Gastrocnemius medialis (tissue), 4 donors: Measurements from ENCODE around the gene EYS. TPM values are rescaled to one million over a fixed set of nuclear protein-coding genes. Genes with fewer than 3 reads are reported as not detected.

Experiments
- ATAC-seq, 2 donors: fragments of 150-250 bp; one replicate each; pipeline ENCODE4 v1.9.1; 2016
- DNase-seq, 2 donors: peaks; one replicate each; pipeline ENCODE4 v3.0.0-alpha.2; 2019
- H3K27ac ChIP-seq, 4 donors: fragments of 200-600 bp; sonication (generic); 1 replicate in 1 of 4; 2 replicates in 3 of 4; pipeline ENCODE4 v1.5.1; 2016 to 2018; ENCODE audit warnings: mild to moderate bottlenecking in 2 of 4, moderate library complexity in 1 of 4
- H3K27me3 ChIP-seq, 3 donors: fragments of 200-600 bp; sonication (generic) in 2 of 3; 1 replicate in 1 of 3; 2 replicates in 2 of 3; pipeline versions ENCODE4 v1.5.1 to v1.6.0; 2016 to 2019; ENCODE audit warnings: mild to moderate bottlenecking in 1 of 3, moderate library complexity in 1 of 3
- H3K36me3 ChIP-seq, 2 donors: fragments of 200-600 bp; sonication (generic) in 1 of 2; one replicate each; pipeline ENCODE4 v1.5.1; 2017 to 2018
- H3K4me1 ChIP-seq, 2 donors: fragments of 200-600 bp; sonication (generic) in 1 of 2; one replicate each; pipeline ENCODE4 v1.5.1; 2016 to 2017; ENCODE audit warnings: mild to moderate bottlenecking in 2 of 2
- H3K4me3 ChIP-seq, 4 donors: fragments of 200-600 bp; sonication (generic) in 3 of 4; 1 replicate in 1 of 4; 2 replicates in 3 of 4; pipeline ENCODE4 v1.5.1; 2016 to 2019; ENCODE audit warnings: mild to moderate bottlenecking in 2 of 4
- H3K9me3 ChIP-seq, 3 donors: fragments of 200-600 bp; sonication (generic) in 2 of 3; 1 replicate in 1 of 3; 2 replicates in 2 of 3; pipeline ENCODE4 v1.5.1; 2016 to 2019
- CTCF ChIP-seq, 5 experiments: fragments of 450-650 bp in 3 of 5; fragments of 200-600 bp in 2 of 5; sonication (generic) in 2 of 5; IDR thresholded peaks in 4 of 5; conservative IDR thresholded peaks in 1 of 5; 1 replicate in 4 of 5; 2 replicates in 1 of 5; pipeline ENCODE4 v1.5.1; 2016 to 2019; ENCODE audit warnings: antibody characterized with exemption in 5 of 5, mild to moderate bottlenecking in 3 of 5, moderate library complexity in 3 of 5
- POLR2A ChIP-seq, 2 donors: fragments of 450-650 bp; IDR thresholded peaks; one replicate each; pipeline ENCODE4 v1.6.1; 2017; ENCODE audit warnings: antibody characterized with exemption in 2 of 2, mild to moderate bottlenecking in 2 of 2, moderate library complexity in 2 of 2
- in situ Hi-C, 4 donors: fragments of 200-750 bp; cut with MboI; loops; one replicate each; pipeline versions ENCODE4 v1.15.0 to v1.8.0; 2017; ENCODE audit warnings: low sequenced_read_pairs in 4 of 4
- intact Hi-C: fragments of 100-400 bp; cut with DNase I; formaldehyde crosslinking; loops from one replicate; pipeline ENCODE4 v1.15.1; 2023; ENCODE audit warnings: low total_unique reads
- total RNA-seq, 4 donors: library from RNA; depleted of rRNA; stranded (reverse); fragments of >200 nt; gene quantifications; one replicate each; pipeline versions ENCODE4 v1.1.0 to v1.2.3, GENCODE V29; 2016

The EYS gene
- total RNA-seq, 4 donors from 2014 or later, result 0.20 TPM; not detected in 3

- no peak overlapping the region for H3K4me3 ChIP-seq
- intact Hi-C loops (no loop called here), in situ Hi-C loops (no loop called here)
- H3K27ac ChIP-seq, result no peak overlapping the region
- H3K36me3 ChIP-seq, result no peaks in the 10 kb centered on the region
- no peak for DNase-seq
- H3K27me3 ChIP-seq, result no peaks in the 10 kb centered on the region
- H3K4me1 ChIP-seq, result no peaks in the 10 kb centered on the region
- no peak for TF ChIP-seq POLR2A (IDR thresholded peaks at IDR 0.05)
- TF ChIP-seq CTCF (IDR thresholded peaks at IDR 0.05 in 4 of 5, conservative IDR thresholded peaks at IDR 0.05 in 1 of 5), result no peak
- ATAC-seq, result no peak
- H3K9me3 ChIP-seq, result no peaks in the 10 kb centered on the region
Observed at GRCh38 chr6:64732888-64733287, 974.1 kb downstream of the EYS start.

- Histone ChIP-seq H3K4me1 (no peaks in the 10 kb centered on the region), H3K27ac (no peak overlapping the region), H3K4me3 (no peak overlapping the region), H3K36me3 (no peaks in the 10 kb centered on the region), H3K27me3 (no peaks in the 10 kb centered on the region), H3K9me3 (no peaks in the 10 kb centered on the region)
- intact Hi-C loops, result no loop called here
- DNase-seq, result no peak
- TF ChIP-seq CTCF (IDR thresholded peaks at IDR 0.05 in 4 of 5, conservative IDR thresholded peaks at IDR 0.05 in 1 of 5), result no peak
- no peak for TF ChIP-seq POLR2A (IDR thresholded peaks at IDR 0.05)
- in situ Hi-C loops, result no loop called here
- no peak for ATAC-seq
Observed at GRCh38 chr6:64729522-64729921, 977.5 kb downstream of the EYS start.

DNA sequence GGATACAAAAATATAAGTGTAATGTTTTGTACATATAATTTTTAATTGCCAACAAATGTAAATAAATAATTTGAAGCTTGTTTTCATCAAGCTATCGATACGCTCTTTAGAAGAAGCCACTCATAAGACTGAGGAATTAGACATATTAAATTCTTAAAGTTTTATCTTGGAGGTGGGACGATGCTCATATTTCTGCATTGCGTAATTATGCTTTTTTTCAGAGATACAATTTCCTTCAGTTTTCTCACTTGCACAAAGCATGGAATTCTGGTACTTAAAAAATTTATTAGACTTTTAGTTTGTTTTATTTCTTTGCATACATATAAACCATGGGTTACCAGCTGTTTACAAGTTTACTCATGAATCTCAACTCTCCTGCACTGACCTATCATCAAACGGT is 980.0 kb downstream of the EYS start:
- no peaks in the 10 kb centered on the region for H3K4me1 ChIP-seq
- no peak overlapping the region for H3K4me3 ChIP-seq
- no peaks in the 10 kb centered on the region for H3K36me3 ChIP-seq
- DNase-seq, result no peak
- in situ Hi-C loops (no loop called here), intact Hi-C loops (no loop called here)
- no peak for ATAC-seq
- H3K27ac ChIP-seq, result no peak overlapping the region
- H3K9me3 ChIP-seq, result no peaks in the 10 kb centered on the region
- no peak for TF ChIP-seq CTCF (IDR thresholded peaks at IDR 0.05 in 4 of 5, conservative IDR thresholded peaks at IDR 0.05 in 1 of 5)
- TF ChIP-seq POLR2A (IDR thresholded peaks at IDR 0.05), result no peak
- no peaks in the 10 kb centered on the region for H3K27me3 ChIP-seq

- intact Hi-C loops (no loop called here), in situ Hi-C loops (no loop called here)
- H3K27me3 ChIP-seq, result no peaks in the 10 kb centered on the region
- ATAC-seq, result no peak
- no peak for DNase-seq
- no peaks in the 10 kb centered on the region for H3K4me1 ChIP-seq
- no peaks in the 10 kb centered on the region for H3K9me3 ChIP-seq
- no peak overlapping the region for H3K27ac ChIP-seq
- H3K4me3 ChIP-seq, result no peak overlapping the region
- no peak for TF ChIP-seq CTCF (IDR thresholded peaks at IDR 0.05 in 4 of 5, conservative IDR thresholded peaks at IDR 0.05 in 1 of 5)
- no peak for TF ChIP-seq POLR2A (IDR thresholded peaks at IDR 0.05)
- H3K36me3 ChIP-seq, result no peaks in the 10 kb centered on the region
Observed at GRCh38 chr6:64724091-64724490, 982.9 kb downstream of the EYS start.

DNA sequence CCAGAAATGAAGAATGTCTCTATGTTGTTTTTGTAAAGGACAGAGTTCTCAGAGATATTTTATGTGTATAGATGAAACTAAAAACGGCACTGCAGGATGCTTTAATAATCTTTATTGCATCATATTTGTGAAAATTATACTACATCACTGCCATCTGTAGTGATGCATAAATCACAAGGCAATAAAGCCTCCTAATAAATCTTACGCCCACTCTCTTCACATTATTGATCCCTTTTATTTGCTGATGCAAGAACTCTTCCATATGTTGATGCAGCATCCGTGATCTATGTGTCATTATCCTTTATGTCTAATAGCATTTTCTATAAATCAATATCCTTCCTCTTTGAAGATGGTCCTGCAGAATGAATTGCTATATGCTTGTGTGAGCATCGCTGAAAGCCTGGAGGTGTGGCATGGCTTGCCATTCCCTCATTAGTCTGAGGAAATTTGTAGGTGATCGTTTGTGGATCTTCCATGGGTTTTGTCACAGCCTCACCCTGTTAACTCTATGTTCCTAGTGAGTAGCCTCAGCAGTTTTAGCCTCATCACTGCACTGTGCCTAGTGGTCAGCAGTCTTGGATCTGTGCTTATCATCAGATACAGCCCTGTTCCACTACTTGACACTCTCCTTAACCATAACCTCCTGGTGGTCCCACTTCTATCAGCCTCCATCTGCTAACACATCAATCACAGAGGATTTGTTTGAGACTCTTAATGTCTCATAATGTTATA is 983.5 kb downstream of the EYS start:
- no peak for ATAC-seq
- Histone ChIP-seq H3K27ac (no peak overlapping the region), H3K27me3 (no peaks in the 10 kb centered on the region), H3K9me3 (no peaks in the 10 kb centered on the region), H3K4me3 (no peak overlapping the region), H3K4me1 (no peaks in the 10 kb centered on the region), H3K36me3 (no peaks in the 10 kb centered on the region)
- TF ChIP-seq POLR2A (IDR thresholded peaks at IDR 0.05) (no peak), CTCF (IDR thresholded peaks at IDR 0.05 in 4 of 5, conservative IDR thresholded peaks at IDR 0.05 in 1 of 5) (no peak)
- no peak for DNase-seq
- in situ Hi-C loops (no loop called here), intact Hi-C loops (no loop called here)
